ENCODE results near the gene TMEM178A.
"Not testable (repeated sequence)": the region's sequence is repeated elsewhere in the genome, so short reads cannot be mapped to it uniquely, and the experiment has no call there.

GRCh38 chr2:39628346-39628745, 37.4 kb upstream of the TMEM178A start:
- not testable (repeated sequence) for TF ChIP-seq POLR2A, CTCF (IDR thresholded peaks at IDR 0.05)

Measured in lower leg skin (tissue), 3 donors.